ENCODE data around the gene SLC23A2. TPM values are rescaled to one million over a fixed set of nuclear protein-coding genes. Genes with fewer than 3 reads are reported as not detected.

Gene SLC23A2
- total RNA-seq, 2 experiments from 2014 or later: 14.3 to 25.7 TPM

GRCh38 chr20:4844325-4844724, 157.0 kb downstream of the SLC23A2 start:
- CTCF ChIA-PET (ENCODE audit: unreplicated experiment): no interaction called here
- Histone ChIP-seq H3K79me2 (ENCODE audit: insufficient read depth, low read depth, low read length) (no peaks in the 10 kb centered on the region), H3K4me1 (ENCODE audit: insufficient read depth, low read length, poor library complexity, severe bottlenecking) (peaks cover 9% of the 10 kb centered on the region), H3K27ac (ENCODE audit: low read depth, low read length, poor library complexity, severe bottlenecking) (no peak overlapping the region), H3K4me2 (ENCODE audit: low read length) (no peak overlapping the region), H2AFZ (ENCODE audit: low read length) (no peak overlapping the region), H3K4me3 (ENCODE audit: low read depth, low read length, poor library complexity, severe bottlenecking) (no peak overlapping the region), H3K9me2 (ENCODE audit: insufficient read depth, low read length) (no peaks in the 10 kb centered on the region), H3K36me3 (ENCODE audit: insufficient read depth, low read length) (no peaks in the 10 kb centered on the region), H4K20me1 (ENCODE audit: insufficient read depth, low read length) (no peaks in the 10 kb centered on the region), H3K9me3 (ENCODE audit: low read length) (no peaks in the 10 kb centered on the region)
- no peak for DNase-seq (ENCODE audit: low spot score)
- BruUV-seq (replicated peaks): no TSS peak
- POLR2A ChIA-PET: interaction anchor here (0.6 to 0.7 kb wide), 2 partner anchors 216 to 747 kb away, joined by 3 to 4 read pairs; no protein-coding TSS in a partner anchor
- no peak for TF ChIP-seq EZH2phosphoT487 (IDR thresholded peaks at IDR 0.05; ENCODE audit: borderline replicate concordance, low read depth, low read length)
- TF ChIP-seq, protein P1, sequence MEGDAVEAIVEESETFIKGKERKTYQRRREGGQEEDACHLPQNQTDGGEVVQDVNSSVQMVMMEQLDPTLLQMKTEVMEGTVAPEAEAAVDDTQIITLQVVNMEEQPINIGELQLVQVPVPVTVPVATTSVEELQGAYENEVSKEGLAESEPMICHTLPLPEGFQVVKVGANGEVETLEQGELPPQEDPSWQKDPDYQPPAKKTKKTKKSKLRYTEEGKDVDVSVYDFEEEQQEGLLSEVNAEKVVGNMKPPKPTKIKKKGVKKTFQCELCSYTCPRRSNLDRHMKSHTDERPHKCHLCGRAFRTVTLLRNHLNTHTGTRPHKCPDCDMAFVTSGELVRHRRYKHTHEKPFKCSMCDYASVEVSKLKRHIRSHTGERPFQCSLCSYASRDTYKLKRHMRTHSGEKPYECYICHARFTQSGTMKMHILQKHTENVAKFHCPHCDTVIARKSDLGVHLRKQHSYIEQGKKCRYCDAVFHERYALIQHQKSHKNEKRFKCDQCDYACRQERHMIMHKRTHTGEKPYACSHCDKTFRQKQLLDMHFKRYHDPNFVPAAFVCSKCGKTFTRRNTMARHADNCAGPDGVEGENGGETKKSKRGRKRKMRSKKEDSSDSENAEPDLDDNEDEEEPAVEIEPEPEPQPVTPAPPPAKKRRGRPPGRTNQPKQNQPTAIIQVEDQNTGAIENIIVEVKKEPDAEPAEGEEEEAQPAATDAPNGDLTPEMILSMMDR (conservative IDR thresholded peaks at IDR 0.05; ENCODE audit: low read length): no peak
- intact Hi-C loops (cut with micrococcal nuclease; ENCODE audit: unreplicated experiment): loop anchor here (5.0 kb wide), 1 partner anchor 73 kb away; no protein-coding TSS in a partner anchor

DNA sequence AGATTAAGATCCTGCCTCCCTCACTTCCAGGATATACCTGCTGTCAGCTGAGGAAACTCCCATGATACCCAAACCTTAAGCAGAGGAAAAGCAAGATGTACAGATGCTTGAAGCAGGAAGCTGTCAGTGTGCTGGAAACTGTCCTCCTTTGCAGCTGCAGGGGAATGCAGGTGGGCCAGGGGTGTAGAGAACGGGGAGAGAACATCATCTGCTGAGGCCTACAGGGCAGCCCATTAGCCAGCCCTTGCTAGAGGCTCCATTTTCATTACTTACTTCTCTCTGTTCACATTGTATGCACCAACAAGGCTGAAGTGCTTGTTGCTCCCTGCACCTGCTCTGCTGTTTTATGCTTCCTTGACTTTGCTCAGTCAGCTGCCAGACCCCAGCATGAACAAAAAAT, 160.5 kb downstream of the SLC23A2 start:
- Histone ChIP-seq H3K36me3 (ENCODE audit: insufficient read depth, low read length) (no peaks in the 10 kb centered on the region), H3K4me2 (ENCODE audit: low read length) (no peak overlapping the region), H3K27ac (ENCODE audit: low read depth, low read length, poor library complexity, severe bottlenecking) (no peak overlapping the region), H4K20me1 (ENCODE audit: insufficient read depth, low read length) (no peaks in the 10 kb centered on the region), H3K79me2 (ENCODE audit: insufficient read depth, low read depth, low read length) (no peaks in the 10 kb centered on the region), H2AFZ (ENCODE audit: low read length) (no peak overlapping the region), H3K9me3 (ENCODE audit: low read length) (no peaks in the 10 kb centered on the region), H3K4me3 (ENCODE audit: low read depth, low read length, poor library complexity, severe bottlenecking) (no peak overlapping the region), H3K4me1 (ENCODE audit: insufficient read depth, low read length, poor library complexity, severe bottlenecking) (peaks cover 9% of the 10 kb centered on the region), H3K9me2 (ENCODE audit: insufficient read depth, low read length) (no peaks in the 10 kb centered on the region)
- no TSS peak for BruUV-seq (replicated peaks)
- POLR2A ChIA-PET: interaction anchor here (0.6 to 1.3 kb wide), 2 partner anchors 37 to 520 kb away, joined by 3 to 4 read pairs; no protein-coding TSS in a partner anchor
- peak; percentile 53 for DNase-seq (ENCODE audit: low spot score)
- TF ChIP-seq, protein P1 (conservative IDR thresholded peaks at IDR 0.05; ENCODE audit: low read length): no peak
- no peak for TF ChIP-seq EZH2phosphoT487 (IDR thresholded peaks at IDR 0.05; ENCODE audit: borderline replicate concordance, low read depth, low read length)
- intact Hi-C loops (cut with micrococcal nuclease; ENCODE audit: unreplicated experiment): loop anchor here (5.0 kb wide), 1 partner anchor 76 kb away; no protein-coding TSS in a partner anchor
- CTCF ChIA-PET (ENCODE audit: unreplicated experiment): no interaction called here

DNA sequence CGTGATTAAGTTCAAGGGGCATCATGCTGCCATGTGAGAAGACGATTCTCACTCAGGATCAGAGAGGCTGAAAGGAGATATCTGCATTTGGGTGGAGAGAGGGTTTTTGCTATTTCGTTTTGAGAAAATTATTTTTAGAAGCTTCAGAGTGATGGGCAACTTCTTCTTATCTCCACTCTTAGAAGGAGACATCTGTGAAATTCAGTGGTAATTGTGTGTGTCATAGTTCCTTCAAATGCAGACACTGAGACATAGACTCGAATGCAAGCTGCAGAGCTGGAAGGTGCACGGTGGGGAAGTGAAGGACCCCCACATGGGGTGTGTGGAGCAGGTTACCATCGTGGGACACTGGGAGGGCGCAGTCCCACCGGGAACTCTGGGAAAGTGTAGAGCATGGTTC, 162.8 kb downstream of the SLC23A2 start:
- DNase-seq (ENCODE audit: low spot score): no peak
- POLR2A ChIA-PET: no interaction called here
- Histone ChIP-seq H3K79me2 (ENCODE audit: insufficient read depth, low read depth, low read length) (no peaks in the 10 kb centered on the region), H3K9me3 (ENCODE audit: low read length) (no peaks in the 10 kb centered on the region), H3K4me3 (ENCODE audit: low read depth, low read length, poor library complexity, severe bottlenecking) (no peak overlapping the region), H3K9me2 (ENCODE audit: insufficient read depth, low read length) (no peaks in the 10 kb centered on the region), H2AFZ (ENCODE audit: low read length) (no peak overlapping the region), H3K4me1 (ENCODE audit: insufficient read depth, low read length, poor library complexity, severe bottlenecking) (peaks cover 9% of the 10 kb centered on the region), H4K20me1 (ENCODE audit: insufficient read depth, low read length) (no peaks in the 10 kb centered on the region), H3K27ac (ENCODE audit: low read depth, low read length, poor library complexity, severe bottlenecking) (no peak overlapping the region), H3K4me2 (ENCODE audit: low read length) (no peak overlapping the region), H3K36me3 (ENCODE audit: insufficient read depth, low read length) (no peaks in the 10 kb centered on the region)
- CTCF ChIA-PET (ENCODE audit: unreplicated experiment): no interaction called here
- no TSS peak for BruUV-seq (replicated peaks)
- intact Hi-C loops (cut with micrococcal nuclease; ENCODE audit: unreplicated experiment): no loop called here
- TF ChIP-seq EZH2phosphoT487 (IDR thresholded peaks at IDR 0.05; ENCODE audit: borderline replicate concordance, low read depth, low read length): no peak
- TF ChIP-seq, protein P1 (conservative IDR thresholded peaks at IDR 0.05; ENCODE audit: low read length): no peak
